HepG2 (cell line): Measurements from ENCODE around the gene SV2B. TPM values are rescaled to one million over a fixed set of nuclear protein-coding genes. Genes with fewer than 3 reads are reported as not detected.

Experiments
- ATAC-seq: fragments of 200-7000 bp; cut with Tn5 transposase; 3 replicates; pipeline ENCODE4 v1.9.1; 2020; ENCODE audit warnings: mild to moderate bottlenecking, moderate library complexity
- BruUV-seq: library from RNA; stranded (reverse); fragments of 400-500 nt; replicated peaks from 2 replicates; lab custom pipeline; 2021; lab: Mats Ljungman, UMichigan
- CTCF ChIA-PET: fragments of 300-600 bp; formaldehyde crosslinking; extraction: SDS; loops from one replicate; lab custom pipeline; 2021; ENCODE audit warnings: low total read pairs, inconsistent platforms, low intra/inter-chr PET ratio; lab: Yijun Ruan, JAX
- POLR2A ChIA-PET: fragments of 350-600 bp; sonication (Branson Sonifier 250); formaldehyde crosslinking; loops from one replicate; lab custom pipeline; 2020; ENCODE audit warnings: antibody characterized with exemption, inconsistent platforms; lab: Yijun Ruan, JAX
- DNase-seq: peaks from one replicate; pipeline ENCODE4 v3.0.0-alpha.2; 2015; ENCODE audit warnings: low spot score
- FAIRE-seq: peaks from 3 replicates; lab custom pipeline; 2011; peaks lifted over from hg19 to GRCh38; lab: Jason Lieb, UNC
- H2AFZ ChIP-seq: one replicate; pipeline ENCODE4 v1.6.1; 2011; ENCODE audit warnings: low read length, inconsistent platforms
- H3K27ac ChIP-seq: fragments of 300-600 bp; 3 replicates; pipeline ENCODE4 v1.8.0; 2011; ENCODE audit warnings: mixed run types, mild to moderate bottlenecking, mixed read lengths, low read length, inconsistent platforms; ENCODE audit not compliant: insufficient read depth; ENCODE audit errors: extremely low read length
- H3K27me3 ChIP-seq, 2 experiments: fragments of 200-600 bp in 1 of 2; 2 replicates in 1 of 2; 3 replicates in 1 of 2; pipeline versions ENCODE4 v1.6.0 to v1.8.0; 2011; ENCODE audit warnings: low read length in 2 of 2, mild to moderate bottlenecking in 2 of 2, moderate library complexity in 2 of 2, inconsistent platforms in 1 of 2; ENCODE audit not compliant: insufficient read depth in 2 of 2, control insufficient read depth in 1 of 2
- H3K36me3 ChIP-seq, 2 experiments: fragments of 200-600 bp in 1 of 2; replicated peaks in 1 of 2; 2 replicates in 1 of 2; 3 replicates in 1 of 2; pipeline versions ENCODE4 v1.5.1 to v1.8.0; 2011; ENCODE audit warnings: low read length in 2 of 2, inconsistent platforms in 1 of 2; ENCODE audit not compliant: insufficient read depth in 2 of 2, control insufficient read depth in 1 of 2
- H3K4me1 ChIP-seq: 2 replicates; pipeline ENCODE4 v1.5.1; 2012; ENCODE audit warnings: low read length, inconsistent platforms; ENCODE audit not compliant: insufficient read depth
- H3K4me2 ChIP-seq: 2 replicates; pipeline ENCODE4 v1.6.0; 2011; ENCODE audit warnings: low read depth, low read length, inconsistent platforms
- H3K4me3 ChIP-seq, 3 experiments: fragments of 200-600 bp in 1 of 3; sonication (generic), shearing (Covaris generic) in 1 of 3; replicated peaks in 1 of 3; 2 replicates each; pipeline ENCODE4 v1.5.1; 2011 to 2016; ENCODE audit warnings: low read length in 3 of 3, inconsistent platforms in 2 of 3, low read depth in 2 of 3, mild to moderate bottlenecking in 2 of 3, control low read depth in 1 of 3, mixed read lengths in 1 of 3; ENCODE audit not compliant: insufficient read depth in 1 of 3
- H3K79me2 ChIP-seq: one replicate; pipeline ENCODE4 v1.6.1; 2011; ENCODE audit warnings: low read length, inconsistent platforms; ENCODE audit not compliant: insufficient read depth
- H3K9ac ChIP-seq: 2 replicates; pipeline ENCODE4 v1.6.0; 2011; ENCODE audit warnings: mild to moderate bottlenecking, low read depth, low read length, inconsistent platforms; ENCODE audit not compliant: insufficient read depth
- H3K9me3 ChIP-seq: 2 replicates; pipeline ENCODE4 v1.5.1; 2012; ENCODE audit warnings: mild to moderate bottlenecking, low read length
- H4K20me1 ChIP-seq: 2 replicates; pipeline ENCODE4 v1.6.0; 2011; ENCODE audit warnings: inconsistent platforms, mild to moderate bottlenecking, low read length, moderate library complexity; ENCODE audit not compliant: insufficient read depth
- CBFB ChIP-seq: sonication (generic); formaldehyde crosslinking; IDR thresholded peaks from 2 replicates; pipeline ENCODE4 v1.4.0; 2020; ENCODE audit warnings: missing genetic modification reagents
- ETS1 ChIP-seq: sonication (generic); formaldehyde crosslinking; IDR thresholded peaks from 2 replicates; pipeline ENCODE4 v1.4.0; 2020; ENCODE audit warnings: missing genetic modification reagents
- MATR3 ChIP-seq: sonication (generic); formaldehyde crosslinking; IDR thresholded peaks from 2 replicates; pipeline ENCODE4 v1.4.0; 2020; ENCODE audit warnings: missing genetic modification reagents
- RFXAP ChIP-seq: sonication (generic); formaldehyde crosslinking; IDR thresholded peaks from 2 replicates; pipeline ENCODE4 v1.4.0; 2020; ENCODE audit warnings: missing genetic modification reagents, borderline replicate concordance
- SP5 ChIP-seq: IDR thresholded peaks from 2 replicates; pipeline ENCODE4 v1.6.1; 2016; ENCODE audit warnings: low read depth, borderline replicate concordance
- ZBED4 ChIP-seq: sonication (generic); formaldehyde crosslinking; IDR thresholded peaks from 2 replicates; pipeline ENCODE4 v1.4.0; 2020; ENCODE audit warnings: missing genetic modification reagents, borderline replicate concordance
- ZNF276 ChIP-seq: sonication (generic); formaldehyde crosslinking; IDR thresholded peaks from 2 replicates; pipeline ENCODE4 v1.4.0; 2020; ENCODE audit warnings: mild to moderate bottlenecking, low read depth, missing genetic modification reagents
- ZNF292 ChIP-seq: sonication (generic); formaldehyde crosslinking; IDR thresholded peaks from 2 replicates; pipeline ENCODE4 v1.8.1; 2022; ENCODE audit warnings: mild to moderate bottlenecking, low read depth, missing genetic modification reagents, borderline replicate concordance
- WGBS: methylation state at CpG from one replicate; pipeline ENCODE4 v1.1.6; 2017; ENCODE audit warnings: low lambda C conversion rate; 5-methylcytosine and 5-hydroxymethylcytosine counted together
- in situ Hi-C: cut with HindIII; loops from 2 replicates; pipeline ENCODE4 v1.10.0; 2017; ENCODE audit warnings: low pct_unique_long_range_greater_than_20kb; ENCODE audit not compliant: extremely low pct_ligation_motif_present
- intact Hi-C: fragments of 100-400 bp; cut with micrococcal nuclease; formaldehyde crosslinking; loops from one replicate; pipeline ENCODE4 v1.10.0; 2022; ENCODE audit not compliant: unreplicated experiment
- polyA plus RNA-seq, 8 experiments: library from polyadenylated mRNA; depleted of rRNA in 3 of 8; stranded (reverse) in 7 of 8; unstranded in 1 of 8; fragments of >200 nt; fragmentation: Illumina TruSeq in 4 of 8; extraction: Trizol in 4 of 8; gene quantifications; 2 replicates each; pipeline versions ENCODE4 v1.2.1 to v1.2.3, GENCODE V29; 2011 to 2016; ENCODE audit warnings: low read depth in 4 of 8, missing spikeins in 1 of 8, mixed read lengths in 1 of 8; ENCODE audit not compliant: insufficient read depth in 1 of 8
- total RNA-seq, 5 experiments: library from RNA; depleted of rRNA; stranded (reverse); fragments of >200 nt; fragmentation: Illumina TruSeq; extraction: Trizol; gene quantifications; 2 replicates each; pipeline ENCODE4 v1.2.3, GENCODE V29; 2016; ENCODE audit warnings: low read depth in 1 of 5

SV2B gene
- total and polyA plus RNA-seq, 2 of the 13 experiments (the other 11 are each of a cell fraction or from before 2014, with no cell fraction given): not detected

GRCh38 chr15:91104111-91104510, 4.1 kb downstream of the SV2B start (continued):
- TF ChIP-seq ZNF276 (CRISPR knock-in tag) (no peak), ZBED4 (CRISPR knock-in tag) (no peak)

GRCh38 chr15:91108421-91108820, 8.4 kb downstream of the SV2B start:
- POLR2A ChIA-PET: no interaction called here
- WGBS: 20% methylated on average over 4 of the region's 4 CpGs

More at GRCh38 chr15:91108421-91108820, 8.4 kb downstream of the SV2B start:
- in situ Hi-C loops: no loop called here
- Histone ChIP-seq H3K4me1 (no peaks in the 10 kb centered on the region), H4K20me1 (no peaks in the 10 kb centered on the region), H3K27ac (no peak overlapping the region), H3K4me2 (no peak overlapping the region), H3K79me2 (no peaks in the 10 kb centered on the region), H3K4me3 (no peak overlapping the region), H3K36me3 (no peaks in the 10 kb centered on the region), H3K9ac (no peak overlapping the region), H2AFZ (no peak overlapping the region), H3K27me3 (peaks cover 3 to 6% of the 10 kb centered on the region in 2 experiments; a peak in 2 of 5 replicates), H3K9me3 (no peaks in the 10 kb centered on the region)
- FAIRE-seq (no peak), ATAC-seq (no peak), DNase-seq (no peak)
- BruUV-seq: no TSS peak
- TF ChIP-seq ZBED4 (CRISPR knock-in tag) (no peak), RFXAP (CRISPR knock-in tag) (no peak), SP5 (CRISPR knock-in tag) (no peak), ETS1 (CRISPR knock-in tag) (no peak), MATR3 (CRISPR knock-in tag) (no peak), CBFB (CRISPR knock-in tag) (no peak), ZNF292 (CRISPR knock-in tag) (no peak)
- intact Hi-C loops: no loop called here
- CTCF ChIA-PET: no interaction called here
